PC-9 (cell line): ENCODE measurements around the gene ST13.

Source experiments
- CTCF ChIP-seq: fragments of 200-600 bp; sonication (generic); conservative IDR thresholded peaks from 2 replicates; pipeline ENCODE4 v1.6.1; 2017; ENCODE audit warnings: mixed run types, antibody characterized with exemption, mild to moderate bottlenecking, moderate library complexity
- EZH2 ChIP-seq: fragments of 200-600 bp; sonication (generic); IDR thresholded peaks from 2 replicates; pipeline ENCODE4 v1.8.0; 2017; ENCODE audit warnings: antibody characterized with exemption, low read depth

- no peak for TF ChIP-seq EZH2
- TF ChIP-seq CTCF, result no peak
Measured at GRCh38 chr22:40791241-40791640, 65.2 kb downstream of the ST13 start.
